PFSK-1 (cell line): Measurements from ENCODE around the gene TNPO1.

Source experiments
- FOXP2 ChIP-seq: optimal IDR thresholded peaks from 2 replicates; pipeline ENCODE3; 2011; ENCODE audit warnings: borderline replicate concordance, control low read depth, inconsistent platforms; ENCODE audit not compliant: insufficient read depth; ENCODE audit errors: extremely low read length, extremely low read depth
- POLR2AphosphoS5 ChIP-seq: IDR thresholded peaks from 2 replicates; pipeline ENCODE4 v1.6.1; 2012; ENCODE audit warnings: low read depth, mild to moderate bottlenecking, control low read depth, low read length, moderate library complexity
- SIN3A ChIP-seq: IDR thresholded peaks from 2 replicates; pipeline ENCODE4 v1.6.1; 2012; ENCODE audit warnings: mild to moderate bottlenecking, low read length, moderate library complexity, borderline replicate concordance; ENCODE audit not compliant: insufficient read depth
- TAF1 ChIP-seq: IDR thresholded peaks from 2 replicates; pipeline ENCODE4 v1.6.1; 2012; ENCODE audit warnings: low read length, control low read depth, borderline replicate concordance; ENCODE audit not compliant: insufficient read depth
- TF ChIP-seq, protein P1 (sequence below), 2 experiments: IDR thresholded peaks; 2 replicates each; pipeline versions ENCODE4 v1.6.1 to v1.8.0; 2011 to 2012; ENCODE audit warnings: low read depth in 2 of 2, low read length in 2 of 2, control low read depth in 1 of 2, inconsistent platforms in 1 of 2, mild to moderate bottlenecking in 1 of 2, moderate library complexity in 1 of 2; ENCODE audit not compliant: insufficient read depth in 1 of 2

TNPO1 gene

GRCh38 chr5:72855821-72856220 is 39.4 kb downstream of the TNPO1 start:
- TF ChIP-seq TAF1 (no peak), FOXP2 (no peak), SIN3A (no peak), POLR2AphosphoS5 (no peak)
- TF ChIP-seq, protein P1, sequence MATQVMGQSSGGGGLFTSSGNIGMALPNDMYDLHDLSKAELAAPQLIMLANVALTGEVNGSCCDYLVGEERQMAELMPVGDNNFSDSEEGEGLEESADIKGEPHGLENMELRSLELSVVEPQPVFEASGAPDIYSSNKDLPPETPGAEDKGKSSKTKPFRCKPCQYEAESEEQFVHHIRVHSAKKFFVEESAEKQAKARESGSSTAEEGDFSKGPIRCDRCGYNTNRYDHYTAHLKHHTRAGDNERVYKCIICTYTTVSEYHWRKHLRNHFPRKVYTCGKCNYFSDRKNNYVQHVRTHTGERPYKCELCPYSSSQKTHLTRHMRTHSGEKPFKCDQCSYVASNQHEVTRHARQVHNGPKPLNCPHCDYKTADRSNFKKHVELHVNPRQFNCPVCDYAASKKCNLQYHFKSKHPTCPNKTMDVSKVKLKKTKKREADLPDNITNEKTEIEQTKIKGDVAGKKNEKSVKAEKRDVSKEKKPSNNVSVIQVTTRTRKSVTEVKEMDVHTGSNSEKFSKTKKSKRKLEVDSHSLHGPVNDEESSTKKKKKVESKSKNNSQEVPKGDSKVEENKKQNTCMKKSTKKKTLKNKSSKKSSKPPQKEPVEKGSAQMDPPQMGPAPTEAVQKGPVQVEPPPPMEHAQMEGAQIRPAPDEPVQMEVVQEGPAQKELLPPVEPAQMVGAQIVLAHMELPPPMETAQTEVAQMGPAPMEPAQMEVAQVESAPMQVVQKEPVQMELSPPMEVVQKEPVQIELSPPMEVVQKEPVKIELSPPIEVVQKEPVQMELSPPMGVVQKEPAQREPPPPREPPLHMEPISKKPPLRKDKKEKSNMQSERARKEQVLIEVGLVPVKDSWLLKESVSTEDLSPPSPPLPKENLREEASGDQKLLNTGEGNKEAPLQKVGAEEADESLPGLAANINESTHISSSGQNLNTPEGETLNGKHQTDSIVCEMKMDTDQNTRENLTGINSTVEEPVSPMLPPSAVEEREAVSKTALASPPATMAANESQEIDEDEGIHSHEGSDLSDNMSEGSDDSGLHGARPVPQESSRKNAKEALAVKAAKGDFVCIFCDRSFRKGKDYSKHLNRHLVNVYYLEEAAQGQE (IDR thresholded peaks at IDR 0.05; ENCODE audit: insufficient read depth in 1 of 2, low read depth in 2 of 2, low read length in 2 of 2): no peak

DNA sequence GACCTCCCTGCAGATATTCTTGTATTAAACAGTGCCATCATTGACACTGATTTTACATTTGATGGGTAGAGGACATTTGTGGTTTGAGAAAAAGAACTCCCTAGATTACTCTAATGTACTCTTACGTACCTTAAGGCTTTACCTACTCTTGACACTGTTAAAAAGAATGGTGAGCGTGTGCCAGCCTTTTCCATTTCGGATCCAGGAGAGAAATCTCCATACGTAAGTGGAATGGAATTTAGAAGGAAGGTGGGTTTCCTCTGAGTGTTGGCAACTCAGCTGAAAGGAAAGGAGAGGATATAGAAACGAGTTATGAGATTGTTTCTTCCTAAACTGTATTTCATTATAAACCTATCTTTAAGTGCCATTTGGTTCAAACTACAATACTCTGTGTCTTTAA is 40.9 kb downstream of the TNPO1 start:
- TF ChIP-seq SIN3A (no peak), TAF1 (no peak), POLR2AphosphoS5 (no peak), FOXP2 (no peak)
- TF ChIP-seq, protein P1 (IDR thresholded peaks at IDR 0.05; ENCODE audit: insufficient read depth in 1 of 2, low read depth in 2 of 2, low read length in 2 of 2): no peak

DNA sequence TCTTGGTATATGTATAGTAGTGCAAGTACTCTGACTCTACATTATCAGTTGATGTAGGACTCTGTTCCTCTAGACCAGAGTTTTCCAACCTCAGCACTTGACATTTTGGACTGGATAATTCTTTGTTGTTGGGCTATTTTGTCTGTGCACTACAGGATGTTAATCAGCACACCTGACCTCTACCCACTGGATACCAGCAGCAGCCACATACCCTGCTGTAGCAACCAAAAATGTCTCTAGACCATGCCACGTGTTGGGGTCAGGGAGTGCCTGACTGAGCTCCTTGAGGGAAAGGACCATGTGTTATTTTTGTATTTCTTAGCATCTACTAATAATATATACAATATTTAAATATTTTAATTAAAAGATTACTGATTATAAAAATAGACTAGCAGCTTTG is 42.7 kb downstream of the TNPO1 start:
- TF ChIP-seq TAF1: no peak
- TF ChIP-seq FOXP2: no peak
- TF ChIP-seq SIN3A: no peak
- TF ChIP-seq POLR2AphosphoS5: no peak
- TF ChIP-seq, protein P1 (IDR thresholded peaks at IDR 0.05; ENCODE audit: insufficient read depth in 1 of 2, low read depth in 2 of 2, low read length in 2 of 2): no peak

- TF ChIP-seq FOXP2 (no peak), POLR2AphosphoS5 (no peak), TAF1 (no peak), SIN3A (no peak)
- TF ChIP-seq, protein P1 (IDR thresholded peaks at IDR 0.05; ENCODE audit: insufficient read depth in 1 of 2, low read depth in 2 of 2, low read length in 2 of 2): no peak
These were observed 44.0 kb downstream of the TNPO1 start for GRCh38 chr5:72860499-72860898.
